Colon (tissue), 2 donors: ENCODE measurements around the gene SLC2A4.

ENCODE experiments used
- FAIRE-seq: peaks from 2 replicates; lab custom pipeline; 2012; peaks lifted over from hg19 to GRCh38; lab: Jason Lieb, UNC
- donor health status: control.
- donor health status: control.

The SLC2A4 gene

DNA sequence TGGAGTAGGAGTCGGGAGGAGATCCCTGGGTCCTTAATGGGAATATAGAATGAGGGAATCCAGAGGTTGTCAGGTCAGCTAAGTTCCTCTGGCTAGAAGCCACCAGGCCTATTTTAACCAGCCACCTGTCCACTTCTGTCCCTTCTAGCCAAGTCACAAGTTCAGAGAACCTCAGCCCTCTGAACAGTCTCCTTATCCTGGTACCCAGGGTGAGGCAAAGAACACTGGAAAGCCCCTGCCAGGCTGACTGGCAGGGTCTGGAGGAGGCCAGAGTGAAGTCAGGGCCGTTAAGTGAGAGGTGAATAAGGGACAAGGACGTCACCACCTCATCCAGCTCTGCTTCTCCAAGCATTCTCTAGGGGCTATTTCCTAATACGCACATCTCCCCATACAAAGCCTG is 32.7 kb upstream of the SLC2A4 start:
- no peak for FAIRE-seq

DNA sequence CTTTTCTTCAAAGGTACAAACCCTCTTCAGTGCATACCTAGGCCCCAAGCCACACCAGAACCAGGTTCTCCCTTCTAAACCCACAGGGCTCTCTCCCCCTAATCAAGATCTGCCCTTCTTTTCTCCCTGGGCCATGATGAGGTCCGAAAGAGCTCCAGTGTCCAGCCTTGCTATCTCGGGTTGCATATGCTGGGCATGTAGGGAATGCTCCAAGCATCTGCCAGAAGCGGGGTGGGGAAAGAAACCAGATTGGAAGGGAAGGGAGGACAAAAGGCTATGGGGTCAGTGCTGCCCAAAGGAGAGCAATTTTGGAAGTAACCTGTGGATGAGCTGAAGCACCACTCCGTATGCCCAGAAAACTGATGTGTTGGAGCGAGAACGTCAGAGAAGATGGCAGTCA is 32.3 kb upstream of the SLC2A4 start:
- no peak for FAIRE-seq

DNA sequence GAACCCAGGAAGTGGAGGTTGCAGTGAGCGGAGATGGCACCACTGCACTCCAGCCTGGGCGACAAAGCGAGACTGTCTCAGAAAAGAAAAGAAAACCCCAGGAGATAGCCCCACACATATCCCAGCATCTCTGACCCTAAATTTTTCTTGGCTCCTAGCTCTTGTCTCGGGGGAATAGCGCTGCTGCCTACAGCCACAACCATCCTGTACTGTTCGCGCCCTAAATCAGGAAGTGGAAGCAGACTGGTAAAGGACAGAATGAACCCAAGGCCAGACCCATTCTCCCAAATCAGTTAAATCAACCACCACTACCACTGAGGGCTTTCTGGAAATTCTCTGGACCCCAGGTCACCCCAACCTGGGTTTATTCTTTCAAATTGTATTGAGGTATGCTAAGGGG is 31.7 kb upstream of the SLC2A4 start:
- FAIRE-seq: no peak

DNA sequence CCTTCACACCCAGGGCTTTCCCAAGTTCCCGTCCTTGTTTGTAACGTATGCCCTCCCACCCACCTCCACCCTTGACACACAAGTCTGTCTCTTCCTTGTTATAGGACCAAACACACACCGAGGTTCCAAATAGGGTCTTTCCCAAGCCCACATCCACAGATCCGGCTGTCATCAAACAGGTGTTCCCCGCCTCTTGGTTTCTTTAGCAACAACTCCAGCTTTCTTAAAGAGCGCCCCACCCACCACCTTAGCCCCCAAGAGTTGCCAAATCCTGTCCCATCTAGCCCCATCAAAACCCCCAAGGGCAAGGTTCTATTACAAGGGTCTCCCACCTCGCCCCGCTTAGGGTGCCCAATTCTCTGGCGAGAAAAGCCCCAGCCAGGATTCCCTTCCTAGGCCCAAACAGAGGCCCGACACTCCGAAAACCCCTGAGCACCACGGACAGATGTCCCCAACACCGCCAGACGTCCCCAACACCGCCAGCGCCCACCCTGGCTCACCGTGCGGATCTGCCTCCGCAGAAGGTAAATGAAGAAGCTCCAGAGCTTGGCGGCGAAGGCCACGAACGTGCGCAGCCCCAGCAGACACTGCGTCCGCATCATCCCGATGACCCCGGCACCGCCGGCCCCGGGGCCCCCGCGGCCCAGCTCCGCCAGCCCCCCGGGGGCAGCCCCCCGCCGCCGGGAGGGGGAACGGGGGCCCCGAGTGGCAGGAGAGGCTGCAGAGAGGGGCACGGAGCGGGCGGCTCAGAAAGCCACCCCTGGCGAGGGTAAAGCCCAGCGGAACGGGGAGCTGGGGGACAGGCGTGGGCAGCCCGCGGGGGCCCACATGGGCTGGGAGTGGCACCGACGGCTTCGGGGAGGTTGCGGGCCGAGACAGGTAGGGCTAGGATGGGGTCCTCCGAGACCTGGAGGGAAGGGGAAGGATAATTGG is 30.6 kb upstream of the SLC2A4 start:
- FAIRE-seq: no peak

DNA sequence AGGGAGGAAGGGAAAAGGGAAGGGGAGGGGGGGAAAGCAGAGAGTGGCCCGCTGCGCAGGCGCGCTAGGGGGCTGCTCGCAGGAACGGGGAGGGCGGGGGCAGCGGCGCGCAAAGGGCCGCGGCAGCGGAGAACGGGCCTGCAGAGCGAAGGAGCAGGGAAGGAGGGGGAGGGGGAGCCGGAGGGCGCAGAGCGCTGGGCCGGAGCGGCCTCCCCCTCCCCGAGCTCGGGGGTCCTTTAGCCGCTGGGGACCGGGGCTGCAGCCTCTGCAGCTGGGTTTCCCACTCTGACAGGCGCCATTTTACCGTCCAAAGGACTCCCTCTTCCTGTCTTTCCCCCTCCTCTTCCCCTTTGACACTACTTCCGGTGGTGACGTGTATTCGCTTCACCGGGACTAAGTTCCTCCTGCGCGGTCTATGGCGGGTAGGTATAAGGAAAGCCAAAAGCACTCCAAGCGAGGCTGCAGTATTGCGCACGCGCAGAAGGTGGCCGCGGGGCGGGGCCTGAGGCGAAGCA is 29.8 kb upstream of the SLC2A4 start, which contains the start of gene CTDNEP1:
CTDNEP1 (minus strand) TSS at position 74 of the 515 bp plus-strand sequence. CDS start 438 bp downstream, outside the sequence.
- FAIRE-seq: no peak

DNA sequence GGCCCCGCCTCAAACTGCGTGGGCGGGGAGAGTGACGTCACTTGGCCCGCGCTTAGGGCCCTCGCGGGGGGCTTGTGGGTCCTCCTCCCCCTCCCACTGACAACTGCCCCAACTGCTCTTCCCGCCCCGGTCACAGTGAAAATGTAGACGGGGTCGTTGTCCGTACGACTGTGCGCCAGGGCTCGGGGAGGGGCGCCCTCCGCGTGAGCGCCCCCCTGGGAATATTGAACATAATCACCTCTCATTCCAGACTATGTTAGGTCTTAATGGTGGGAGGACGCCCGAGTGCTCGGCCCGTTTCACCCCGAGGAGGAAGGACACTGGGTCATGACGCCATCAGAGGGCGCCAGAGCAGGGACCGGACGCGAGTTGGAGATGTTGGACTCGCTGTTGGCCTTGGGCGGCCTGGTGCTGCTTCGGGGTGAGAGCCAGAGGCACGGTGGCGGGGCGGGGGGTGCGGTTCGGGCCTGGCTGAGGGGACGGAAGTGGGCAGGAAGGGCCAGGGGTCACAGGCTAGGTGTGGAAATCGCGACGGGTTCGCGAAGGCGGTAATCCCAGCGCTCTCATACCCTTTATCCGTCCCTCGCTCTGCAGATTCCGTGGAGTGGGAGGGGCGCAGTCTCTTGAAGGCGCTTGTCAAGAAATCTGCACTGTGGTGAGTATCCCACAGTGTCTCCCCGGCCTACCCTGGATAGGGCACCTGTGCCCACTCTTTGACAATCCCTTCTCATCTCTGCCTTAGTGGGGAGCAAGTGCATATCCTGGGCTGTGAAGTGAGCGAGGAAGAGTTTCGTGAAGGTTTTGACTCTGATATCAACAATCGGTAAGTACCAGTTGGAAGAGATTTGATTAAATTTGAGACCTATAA is 29.1 kb upstream of the SLC2A4 start, which contains the start of gene ELP5:
ELP5 (plus strand) TSS at position 40 of the 868 bp plus-strand sequence; CDS start at position 376, 336 bp downstream.
- FAIRE-seq: no peak

DNA sequence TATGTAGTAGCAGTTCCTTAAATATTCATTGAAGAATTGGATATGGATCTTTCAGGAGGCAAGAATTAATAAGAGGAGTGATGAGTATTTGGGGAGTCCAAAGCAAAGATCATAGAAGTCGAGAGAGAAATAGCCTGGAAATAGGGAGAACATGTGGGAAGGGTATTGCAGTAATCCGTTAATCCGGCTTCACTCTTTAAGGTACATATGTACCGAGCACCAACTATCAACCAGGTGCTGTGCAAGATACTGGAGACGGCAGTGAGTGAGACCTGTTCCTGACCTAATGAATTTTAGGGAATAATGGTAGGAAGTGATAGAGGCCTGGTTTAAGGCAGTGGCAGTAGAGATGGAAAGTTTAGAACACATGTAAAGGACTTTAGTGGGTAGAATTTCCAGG is 28.4 kb upstream of the SLC2A4 start:
- FAIRE-seq: no peak

DNA sequence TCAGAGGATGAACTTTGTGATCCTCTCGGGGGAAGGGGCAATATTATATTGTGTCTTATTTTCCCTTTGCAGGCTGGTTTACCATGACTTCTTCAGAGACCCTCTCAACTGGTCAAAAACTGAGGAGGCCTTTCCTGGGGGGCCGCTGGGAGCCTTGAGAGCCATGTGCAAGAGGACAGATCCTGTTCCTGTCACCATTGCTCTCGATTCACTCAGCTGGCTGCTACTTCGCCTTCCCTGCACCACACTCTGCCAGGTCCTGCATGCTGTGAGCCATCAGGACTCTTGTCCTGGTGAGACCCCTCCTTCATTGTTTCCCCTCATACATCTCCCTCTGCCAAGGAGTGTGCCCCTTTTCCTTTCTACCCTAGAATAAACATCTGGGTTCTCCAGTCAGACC is 27.0 kb upstream of the SLC2A4 start:
- no peak for FAIRE-seq

DNA sequence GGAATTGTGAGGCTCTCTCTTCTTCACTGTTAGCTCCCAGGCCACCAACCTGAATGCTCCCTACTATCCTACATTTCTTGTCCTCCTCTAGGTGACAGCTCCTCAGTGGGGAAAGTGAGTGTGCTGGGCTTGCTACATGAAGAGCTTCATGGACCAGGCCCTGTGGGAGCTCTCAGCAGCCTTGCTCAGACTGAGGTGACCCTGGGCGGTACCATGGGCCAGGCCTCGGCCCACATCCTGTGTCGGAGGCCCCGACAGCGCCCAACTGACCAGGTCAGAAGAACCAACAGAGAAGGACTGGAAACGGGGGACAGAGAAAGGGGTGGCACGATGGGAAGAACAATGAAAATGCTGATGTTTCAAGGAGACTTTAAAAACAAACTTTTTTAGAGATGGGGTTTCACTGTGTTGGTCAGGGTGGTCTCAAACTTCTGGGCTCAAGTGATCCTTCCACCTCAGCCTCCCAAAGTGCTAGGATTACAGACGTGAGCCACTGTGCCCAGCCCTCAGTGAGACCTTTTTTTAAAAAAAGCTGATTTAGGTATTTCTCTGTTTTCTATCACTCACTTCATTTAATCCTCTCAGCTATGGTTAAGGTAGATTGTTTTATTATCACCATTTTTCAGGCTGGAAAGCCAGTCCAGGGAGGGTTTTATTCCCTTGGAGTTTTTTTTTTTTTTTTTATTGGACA is 24.6 kb upstream of the SLC2A4 start:
- no peak for FAIRE-seq

DNA sequence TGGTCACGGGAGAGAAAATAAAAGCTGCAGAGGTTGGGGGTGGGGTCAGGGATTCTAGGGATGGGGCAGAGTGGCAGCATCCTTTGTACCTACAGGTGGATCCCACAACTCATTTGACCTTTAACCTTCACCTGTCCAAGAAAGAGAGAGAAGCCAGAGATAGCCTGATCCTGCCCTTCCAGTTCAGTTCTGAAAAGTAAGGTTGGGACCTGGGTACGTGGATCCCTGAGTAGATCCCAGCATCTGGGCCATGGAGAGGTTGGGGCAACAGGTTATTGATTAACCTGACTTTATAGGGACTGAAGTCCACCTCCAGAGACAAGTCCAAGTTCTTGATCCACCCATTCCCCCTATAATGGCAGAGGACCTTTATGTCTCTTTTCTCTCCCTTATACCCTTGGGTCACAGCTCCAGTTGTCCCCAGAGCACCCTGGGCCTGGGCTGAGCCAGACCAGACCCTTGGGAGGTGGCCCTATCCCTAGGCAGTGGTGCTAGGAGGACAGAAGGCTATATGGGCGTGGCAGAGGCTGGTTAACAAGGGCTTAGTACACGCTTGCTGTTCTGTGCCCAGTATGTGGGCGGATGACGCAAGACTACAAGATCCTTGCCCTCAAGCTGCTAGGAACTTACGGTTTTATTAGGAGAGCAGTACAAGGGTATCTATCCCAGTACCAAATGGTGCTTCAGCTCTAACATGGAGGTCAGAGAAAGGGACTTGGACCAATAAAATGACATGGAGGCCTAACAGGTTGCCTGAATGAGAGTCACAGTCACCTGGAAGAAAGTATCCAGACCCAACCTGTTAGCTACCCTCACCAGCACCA is 22.6 kb upstream of the SLC2A4 start:
- FAIRE-seq: no peak

DNA sequence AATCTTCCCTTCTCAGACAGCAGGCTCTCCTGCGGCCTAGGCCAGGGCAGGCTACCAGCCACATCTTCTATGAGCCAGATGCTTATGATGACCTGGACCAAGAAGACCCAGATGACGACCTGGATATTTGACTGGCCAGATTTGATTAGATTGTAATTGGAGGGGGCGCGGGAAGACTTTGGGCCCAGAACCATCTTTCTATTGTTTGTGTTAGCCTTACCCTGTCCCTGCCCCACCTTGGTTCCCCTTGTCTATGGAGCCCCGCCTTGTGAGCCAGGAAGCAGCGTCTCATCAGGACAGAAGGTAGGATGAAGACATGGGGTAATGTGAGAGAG is 22.0 kb upstream of the SLC2A4 start:
- FAIRE-seq: no peak

DNA sequence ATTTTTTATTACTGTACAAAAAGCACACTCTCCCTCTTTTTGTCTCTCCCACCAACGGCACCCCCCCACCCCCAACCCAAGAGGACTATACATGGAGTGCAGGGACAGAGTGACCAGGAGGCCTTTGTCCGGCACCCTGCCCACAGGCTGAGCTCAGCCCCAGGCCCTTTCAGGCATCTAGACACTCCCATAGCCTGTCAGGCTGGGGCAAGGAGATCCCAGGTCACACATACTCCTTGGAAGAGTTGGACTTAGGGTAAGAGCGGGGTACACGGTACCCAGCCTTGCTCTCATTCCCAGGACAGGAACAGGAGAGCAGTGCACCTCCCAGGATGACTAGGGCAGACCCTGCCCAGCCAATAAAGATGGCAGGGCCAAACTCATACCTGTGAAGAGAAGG is 21.4 kb upstream of the SLC2A4 start:
- FAIRE-seq: no peak

DNA sequence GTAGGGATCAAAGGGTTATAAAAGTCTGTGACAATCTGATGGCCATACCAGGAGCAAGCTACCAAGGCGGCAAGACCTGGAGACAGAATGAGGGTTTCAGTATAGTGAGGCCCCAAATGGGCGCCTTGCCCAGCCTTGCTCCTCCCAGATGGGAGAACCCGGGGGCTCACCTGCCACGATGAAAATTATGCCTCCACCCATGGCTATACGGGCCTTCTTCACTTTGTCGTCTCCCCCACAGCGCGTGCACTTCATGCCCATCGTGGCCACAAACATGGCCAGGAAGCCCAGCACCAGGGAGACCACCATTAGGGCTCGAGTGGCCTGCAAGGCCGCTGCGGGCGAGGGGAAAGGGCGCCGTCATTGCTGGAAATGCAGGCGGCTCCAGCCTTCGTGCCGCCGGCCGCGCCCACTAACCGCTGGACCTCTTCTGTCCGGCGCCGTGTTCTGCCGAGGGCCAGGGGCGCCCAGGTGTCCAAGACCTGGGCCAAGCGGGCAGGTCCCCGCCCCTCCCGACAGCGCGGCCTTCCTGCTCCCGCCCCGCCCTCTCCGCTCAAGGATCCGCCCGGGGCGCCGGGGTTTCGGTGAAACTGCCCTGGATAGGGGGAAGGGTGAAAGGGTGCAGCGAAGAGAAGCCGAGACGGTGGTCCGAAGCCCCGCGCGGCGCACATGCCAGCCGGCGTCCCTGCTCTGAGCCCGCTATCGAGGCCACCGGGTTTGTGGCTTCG is 20.7 kb upstream of the SLC2A4 start:
- FAIRE-seq: no peak

DNA sequence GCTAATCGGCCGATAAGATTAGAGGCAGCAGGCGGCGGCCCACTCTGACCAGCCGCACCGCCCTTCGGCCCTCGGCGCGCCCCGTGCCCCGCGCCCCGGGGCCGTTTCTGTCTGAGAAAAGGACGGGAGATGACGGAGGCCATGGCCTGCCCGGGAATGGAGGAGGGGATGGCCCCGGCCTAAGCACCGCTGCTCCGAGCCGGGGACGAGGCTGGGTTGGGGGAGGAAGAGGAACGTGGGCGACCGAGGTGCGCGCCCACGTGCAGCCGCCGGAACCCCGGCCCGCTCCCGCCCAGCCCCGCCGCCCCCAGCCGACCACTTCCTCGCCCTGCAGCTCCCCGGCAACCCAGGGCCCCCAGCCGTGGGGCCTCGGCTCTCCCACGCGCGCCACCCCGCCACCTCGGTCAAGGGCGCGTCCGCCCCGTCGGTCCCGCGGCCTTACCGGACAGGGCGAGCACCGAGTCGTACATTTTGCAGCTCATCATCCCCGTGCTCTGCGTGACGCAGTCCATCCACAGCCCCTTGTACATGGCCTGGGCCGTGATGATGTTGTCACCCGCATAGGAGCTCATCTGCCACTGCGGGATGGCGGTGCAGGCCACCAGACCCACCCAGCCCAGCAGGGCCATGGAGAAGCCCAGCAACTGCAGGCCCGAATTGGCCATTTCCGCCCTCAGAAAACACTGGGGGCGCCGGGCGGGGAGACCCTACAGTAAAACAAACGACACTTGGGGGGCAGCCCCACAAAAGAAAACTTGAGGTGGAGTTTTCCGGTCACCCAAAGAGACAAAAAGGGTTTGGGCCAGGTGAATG is 19.9 kb upstream of the SLC2A4 start:
- no peak for FAIRE-seq

DNA sequence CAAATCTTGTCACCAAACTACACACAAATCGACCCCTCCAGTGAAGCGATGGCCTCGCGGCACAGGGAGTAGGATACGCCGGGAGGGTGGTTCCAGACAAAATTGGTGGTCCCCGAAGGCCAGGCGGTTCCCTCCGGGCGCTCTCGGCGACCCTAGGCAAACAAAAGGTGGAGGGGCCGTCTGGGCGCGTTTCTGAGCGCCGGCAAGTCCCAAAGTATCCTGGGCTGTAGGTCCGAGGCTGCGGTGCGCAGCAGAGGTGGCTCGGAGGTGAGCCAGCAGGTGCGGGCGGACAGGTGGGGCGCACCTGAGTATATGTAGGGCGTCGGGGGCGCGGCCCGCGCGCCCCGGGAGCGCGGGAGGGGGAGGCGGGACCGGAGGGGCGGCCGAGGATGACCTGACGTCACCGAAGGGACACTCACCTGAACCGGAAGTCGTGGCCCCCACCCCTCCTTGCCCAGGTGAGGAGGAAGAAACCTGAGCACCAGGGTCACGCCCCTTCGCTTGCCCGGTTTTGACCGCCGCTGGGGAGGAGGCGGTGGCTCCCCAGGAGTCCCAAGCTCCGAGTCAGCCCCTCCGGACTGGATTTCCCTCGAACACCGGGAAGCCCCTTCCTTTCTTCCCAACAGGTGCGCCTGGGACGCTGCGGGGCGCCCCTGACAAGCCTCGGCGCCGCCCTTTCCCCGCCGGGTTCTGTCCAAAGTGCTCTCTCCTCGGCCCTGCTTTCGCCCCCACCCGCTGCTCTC is 19.2 kb upstream of the SLC2A4 start, which contains the start of gene CLDN7:
CLDN7 (minus strand) TSS at position 287 of the 743 bp plus-strand sequence. CDS start 435 bp downstream, outside the sequence.
- no peak for FAIRE-seq

DNA sequence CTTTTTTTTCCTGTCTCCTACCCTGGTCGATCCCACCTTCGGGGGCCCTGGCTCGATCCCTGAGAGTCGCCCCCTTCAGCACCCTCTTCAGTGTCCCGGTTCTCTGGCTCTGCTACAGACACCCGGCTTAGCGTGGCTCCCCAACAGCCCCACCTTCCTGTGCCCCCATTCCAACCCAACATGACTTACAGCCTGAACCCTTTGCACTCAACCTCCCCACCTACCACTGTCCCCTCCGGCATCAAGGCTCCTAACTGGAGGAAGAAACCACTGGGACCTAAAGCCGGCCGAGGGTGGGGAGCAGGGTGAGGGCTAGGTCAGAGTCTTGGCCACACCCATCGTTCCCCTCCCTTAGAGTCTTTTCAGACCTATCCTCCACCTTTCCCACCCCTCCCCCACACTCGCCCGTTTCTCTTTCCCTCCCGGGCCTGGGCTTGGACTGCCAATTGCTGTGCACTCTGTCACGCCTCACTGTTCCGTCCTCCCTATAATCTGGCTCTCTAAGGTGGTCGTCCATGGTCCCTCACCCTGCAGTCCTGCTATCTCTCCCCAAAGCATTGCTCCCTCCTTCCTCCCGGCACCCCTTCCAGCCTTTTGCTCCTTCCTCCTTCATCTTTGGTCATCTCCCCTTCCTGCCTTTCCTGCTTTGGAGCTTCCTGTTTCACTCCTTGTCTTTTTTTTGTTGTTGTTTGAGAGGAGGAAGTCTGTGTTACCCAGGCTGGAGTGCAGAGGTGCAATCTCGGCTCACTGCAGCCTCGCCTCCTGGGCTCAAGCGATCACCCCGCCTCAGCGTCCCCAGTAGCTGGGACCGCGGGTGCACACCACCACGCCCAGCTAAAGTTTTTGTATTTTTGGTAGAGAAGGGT is 18.4 kb upstream of the SLC2A4 start:
- no peak for FAIRE-seq

DNA sequence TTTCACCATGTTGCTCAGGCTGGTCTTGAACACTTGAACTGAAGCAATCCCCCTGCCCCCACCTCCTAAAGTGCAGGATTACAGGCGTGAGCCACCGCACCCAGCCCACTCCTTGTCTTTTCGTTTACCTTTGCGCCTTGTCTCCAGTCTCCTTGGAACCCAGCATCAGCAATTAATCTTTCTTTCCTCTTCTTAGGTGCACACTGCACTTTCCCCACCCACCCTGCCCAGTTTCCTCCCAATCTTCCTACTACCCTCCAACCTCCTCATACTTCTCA is 17.8 kb upstream of the SLC2A4 start:
- FAIRE-seq: no peak

DNA sequence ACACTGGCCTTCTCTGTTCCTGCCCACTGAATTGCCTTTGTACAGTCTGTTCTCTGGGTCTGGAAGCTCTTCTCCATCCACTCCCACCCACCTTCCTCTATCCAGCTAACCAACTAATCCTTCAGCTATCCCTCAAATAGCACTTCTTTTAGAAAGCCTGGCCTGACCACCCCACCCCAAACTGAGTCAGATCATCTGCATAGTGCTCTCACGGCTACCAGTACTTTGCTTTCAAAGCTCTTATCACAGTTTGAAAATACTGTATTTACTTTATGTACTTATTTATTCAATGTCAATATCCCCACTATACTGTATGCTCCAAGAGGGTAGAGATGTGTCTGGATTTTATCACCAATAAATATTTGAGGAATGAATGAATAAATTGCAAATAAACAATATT is 14.7 kb upstream of the SLC2A4 start:
- no peak for FAIRE-seq
